ENCODE data around the gene HMGN5.
A peak's percentile ranks its signal among the peaks of the same experiment; 100 is the strongest.

HMGN5 gene

GRCh38 chrX:81201671-81202455, at the start of gene HMGN5, which contains the start of gene SH3BGRL:
Gene HMGN5, minus strand, starts transcription at chrX:81201913. Its CDS starts 80,364 bp downstream, at chrX:81121549.
Gene SH3BGRL, plus strand, starts transcription at chrX:81202102. Its CDS starts 99 bp downstream, at chrX:81202201.
- DNase-seq = peak; percentile 95

GRCh38 chrX:81241753-81242152, 40.0 kb upstream of the HMGN5 start:
- no peak for DNase-seq

- no peak for DNase-seq
These were observed 39.1 kb upstream of the HMGN5 start for GRCh38 chrX:81240701-81241331.

- DNase-seq = no peak
These were observed 36.5 kb upstream of the HMGN5 start for GRCh38 chrX:81238166-81238565.

- DNase-seq = no peak
These were observed 35.8 kb upstream of the HMGN5 start for GRCh38 chrX:81237516-81237915.

- no peak for DNase-seq
These were observed 30.5 kb upstream of the HMGN5 start for GRCh38 chrX:81232218-81232617.

- peak; percentile 59 for DNase-seq
These were observed 29.8 kb upstream of the HMGN5 start for GRCh38 chrX:81231476-81231875.

- DNase-seq = no peak
These were observed 28.2 kb upstream of the HMGN5 start for GRCh38 chrX:81229901-81230300.

GRCh38 chrX:81229229-81229628, 27.5 kb upstream of the HMGN5 start:
- peak; percentile 85 for DNase-seq

GRCh38 chrX:81215685-81216084, 14.0 kb upstream of the HMGN5 start:
- no peak for DNase-seq

GRCh38 chrX:81208916-81209315, 7.2 kb upstream of the HMGN5 start:
- peak; percentile 67 for DNase-seq

GRCh38 chrX:81206476-81206875, 4.8 kb upstream of the HMGN5 start:
- no peak for DNase-seq

GRCh38 chrX:81205551-81205950, 3.8 kb upstream of the HMGN5 start:
- no peak for DNase-seq

- DNase-seq = peak; percentile 79
These were observed 1.2 kb upstream of the HMGN5 start for GRCh38 chrX:81202943-81203342.

- DNase-seq = peak; percentile 28
These were observed 725 bp upstream of the HMGN5 start for GRCh38 chrX:81202456-81202819.

- peak; percentile 2 for DNase-seq
These were observed 642 bp downstream of the HMGN5 start for GRCh38 chrX:81201071-81201470.

GRCh38 chrX:81195712-81196111, 6.0 kb downstream of the HMGN5 start:
- DNase-seq = peak; percentile 78

- DNase-seq = no peak
These were observed 6.5 kb downstream of the HMGN5 start for GRCh38 chrX:81195259-81195658.

GRCh38 chrX:81174286-81174685, 27.4 kb downstream of the HMGN5 start:
- peak; percentile 64 for DNase-seq

GRCh38 chrX:81168391-81168790, 33.3 kb downstream of the HMGN5 start:
- no peak for DNase-seq

GRCh38 chrX:81121513-81122363, 80.0 kb downstream of the HMGN5 start:
- DNase-seq = peak; percentile 96

- peak; percentile 80 for DNase-seq
These were observed 80.8 kb downstream of the HMGN5 start for GRCh38 chrX:81120936-81121371.

- DNase-seq = peak; percentile 26
These were observed 81.3 kb downstream of the HMGN5 start for GRCh38 chrX:81120258-81120935.

Measured in hematopoietic multipotent progenitor cell treated with erythropoietin and hydrocortisone succinate and interleukin-3 and kit ligand, for 4 days (in vitro differentiated cells).